Bronchial epithelial cell (primary cell): ENCODE results near the gene MLST8. TPM values are rescaled to one million over a fixed set of nuclear protein-coding genes. Genes with fewer than 3 reads are reported as not detected.
"Not testable (repeated sequence)": the region's sequence is repeated elsewhere in the genome, so short reads cannot be mapped to it uniquely, and the experiment has no call there.

Source experiments
- DNase-seq: peaks from one replicate; pipeline ENCODE4 v3.0.0-alpha.2; 2010; ENCODE audit warnings: low read depth
- FAIRE-seq: peaks from 2 replicates; lab custom pipeline; 2011; peaks lifted over from hg19 to GRCh38; lab: Jason Lieb, UNC
- H3K27me3 ChIP-seq: 2 replicates; pipeline ENCODE4 v1.5.1; 2011; ENCODE audit warnings: low read length; ENCODE audit not compliant: control insufficient read depth, insufficient read depth
- H3K36me3 ChIP-seq: 2 replicates; pipeline ENCODE4 v1.5.1; 2011; ENCODE audit warnings: low read length; ENCODE audit not compliant: control insufficient read depth, insufficient read depth
- H3K4me3 ChIP-seq: 2 replicates; pipeline ENCODE4 v1.5.1; 2011; ENCODE audit warnings: mild to moderate bottlenecking, low read depth, low read length, control low read depth
- total RNA-seq: library from RNA; depleted of rRNA; stranded (reverse); fragments of >200 nt; gene quantifications from 2 replicates; pipeline ENCODE4 v1.2.1, GENCODE V29; 2014
- TF ChIP-seq, protein P1 (sequence below): IDR thresholded peaks from 2 replicates; pipeline ENCODE4 v1.5.1; 2011; ENCODE audit warnings: mild to moderate bottlenecking, moderate library complexity, low read length, control low read depth, inconsistent platforms; ENCODE audit not compliant: insufficient read depth, severe bottlenecking

MLST8 gene
- total RNA-seq, 1 donor from 2014 or later = 11.6 TPM

DNA sequence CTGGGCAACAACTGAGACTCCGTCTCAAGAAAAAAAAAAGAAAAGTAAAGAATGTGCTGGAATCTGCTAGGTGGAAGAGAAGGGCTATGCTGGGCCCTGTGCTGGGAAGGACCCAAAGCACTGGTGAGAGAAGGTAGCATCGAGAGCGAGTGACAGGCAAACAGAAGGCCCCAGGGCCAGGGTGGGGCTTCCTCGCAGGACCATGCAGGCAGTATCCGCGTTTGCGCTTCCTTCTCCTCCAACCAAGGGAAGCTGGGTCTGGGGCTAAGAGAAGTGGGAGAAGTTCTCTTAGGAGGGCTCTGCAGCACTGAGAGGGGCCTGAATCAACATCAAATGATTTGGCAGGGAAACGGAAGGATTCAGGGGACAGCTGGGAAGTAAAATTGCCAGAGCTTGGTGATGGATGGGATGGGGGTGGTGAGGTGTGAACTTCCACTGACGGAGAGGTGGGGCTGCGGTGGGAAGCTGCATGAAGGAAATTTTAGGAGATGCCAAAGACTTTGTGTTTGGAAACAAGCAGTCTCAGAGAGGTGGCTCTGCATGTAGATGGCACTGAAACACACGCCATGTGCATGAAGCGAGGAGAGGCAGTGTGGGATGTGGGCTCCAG, 51.4 kb downstream of the MLST8 start:
- no peak overlapping the region for H3K4me3 ChIP-seq
- peaks cover 39% of the 10 kb centered on the region for H3K36me3 ChIP-seq
- H3K27me3 ChIP-seq = no peaks in the 10 kb centered on the region
- FAIRE-seq (no peak), DNase-seq (no peak)
- TF ChIP-seq, protein P1, sequence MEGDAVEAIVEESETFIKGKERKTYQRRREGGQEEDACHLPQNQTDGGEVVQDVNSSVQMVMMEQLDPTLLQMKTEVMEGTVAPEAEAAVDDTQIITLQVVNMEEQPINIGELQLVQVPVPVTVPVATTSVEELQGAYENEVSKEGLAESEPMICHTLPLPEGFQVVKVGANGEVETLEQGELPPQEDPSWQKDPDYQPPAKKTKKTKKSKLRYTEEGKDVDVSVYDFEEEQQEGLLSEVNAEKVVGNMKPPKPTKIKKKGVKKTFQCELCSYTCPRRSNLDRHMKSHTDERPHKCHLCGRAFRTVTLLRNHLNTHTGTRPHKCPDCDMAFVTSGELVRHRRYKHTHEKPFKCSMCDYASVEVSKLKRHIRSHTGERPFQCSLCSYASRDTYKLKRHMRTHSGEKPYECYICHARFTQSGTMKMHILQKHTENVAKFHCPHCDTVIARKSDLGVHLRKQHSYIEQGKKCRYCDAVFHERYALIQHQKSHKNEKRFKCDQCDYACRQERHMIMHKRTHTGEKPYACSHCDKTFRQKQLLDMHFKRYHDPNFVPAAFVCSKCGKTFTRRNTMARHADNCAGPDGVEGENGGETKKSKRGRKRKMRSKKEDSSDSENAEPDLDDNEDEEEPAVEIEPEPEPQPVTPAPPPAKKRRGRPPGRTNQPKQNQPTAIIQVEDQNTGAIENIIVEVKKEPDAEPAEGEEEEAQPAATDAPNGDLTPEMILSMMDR = no peak

GRCh38 chr16:2257726-2258125, 52.5 kb downstream of the MLST8 start:
- TF ChIP-seq, protein P1 = no peak
- H3K27me3 ChIP-seq = no peaks in the 10 kb centered on the region
- H3K36me3 ChIP-seq = peaks cover 47% of the 10 kb centered on the region
- no peak for DNase-seq
- H3K4me3 ChIP-seq = no peak overlapping the region
- no peak for FAIRE-seq

- H3K36me3 ChIP-seq = peaks cover 47% of the 10 kb centered on the region
Observed at GRCh38 chr16:2258530-2258929, 53.3 kb downstream of the MLST8 start.

More at GRCh38 chr16:2258530-2258929, 53.3 kb downstream of the MLST8 start:
- not testable (repeated sequence) for FAIRE-seq, H3K27me3 ChIP-seq, DNase-seq, H3K4me3 ChIP-seq

Other genes starting within 250 kb of the MLST8 start
- gene NDUFB10, start 245.9 kb upstream of the MLST8 start, total RNA-seq = 115 and 219 TPM in 2 replicates
- gene RPS2, start 240.6 kb upstream of the MLST8 start, total RNA-seq = 5,082 and 6,563 TPM in 2 replicates
- not detected in 2 replicates for gene RNF151, start 238.6 kb upstream of the MLST8 start, total RNA-seq
- gene TBL3, start 233.4 kb upstream of the MLST8 start, total RNA-seq = 38.5 and 44.5 TPM in 2 replicates
- 1.6 and 2.0 TPM in 2 replicates for gene NOXO1, start 224.0 kb upstream of the MLST8 start, total RNA-seq
- gene GFER, start 221.3 kb upstream of the MLST8 start, total RNA-seq = 16.1 and 18.4 TPM in 2 replicates
- gene SYNGR3, start 215.5 kb upstream of the MLST8 start, total RNA-seq = 2.9 and 5.2 TPM in 2 replicates
- gene ZNF598, start 195.6 kb upstream of the MLST8 start, total RNA-seq = 26.3 and 31.9 TPM in 2 replicates
- 0.13 TPM in 1 of 2 replicates, not detected in the other for gene NPW, start 185.7 kb upstream of the MLST8 start, total RNA-seq
- gene NHERF2, start 178.6 kb upstream of the MLST8 start, total RNA-seq = 15.8 and 20.1 TPM in 2 replicates
- gene NTHL1, start 157.6 kb upstream of the MLST8 start, total RNA-seq = 18.6 and 44.0 TPM in 2 replicates
- 25.0 and 34.7 TPM in 2 replicates for gene TSC2, start 157.5 kb upstream of the MLST8 start, total RNA-seq
- gene PKD1, start 69.6 kb upstream of the MLST8 start, total RNA-seq = 56.1 and 114 TPM in 2 replicates
- gene RAB26, start 56.8 kb upstream of the MLST8 start, total RNA-seq = 0.26 and 0.90 TPM in 2 replicates
- 47.4 and 50.2 TPM in 2 replicates for gene TRAF7, start 49.7 kb upstream of the MLST8 start, total RNA-seq
- gene CASKIN1, start 8.8 kb upstream of the MLST8 start, total RNA-seq = under 0.01 and 1.8 TPM in 2 replicates
- 0.53 and 1.2 TPM in 2 replicates for gene BRICD5, start 5.4 kb downstream of the MLST8 start, total RNA-seq
- 9.1 and 9.5 TPM in 2 replicates for gene PGP, start 9.4 kb downstream of the MLST8 start, total RNA-seq
- 26.6 and 34.4 TPM in 2 replicates for gene E4F1, start 18.1 kb downstream of the MLST8 start, total RNA-seq
- under 0.01 and 0.64 TPM in 2 replicates for gene DNASE1L2, start 31.0 kb downstream of the MLST8 start, total RNA-seq
- 87.8 and 140 TPM in 2 replicates for gene ECI1, start 46.1 kb downstream of the MLST8 start, total RNA-seq
- gene RNPS1, start 62.7 kb downstream of the MLST8 start, total RNA-seq = 73.5 and 84.7 TPM in 2 replicates
- under 0.01 and 0.51 TPM in 2 replicates for gene ABCA3, start 135.3 kb downstream of the MLST8 start, total RNA-seq
- 3.9 and 5.4 TPM in 2 replicates for gene CCNF, start 224.0 kb downstream of the MLST8 start, total RNA-seq